ENCODE data around the gene CSPG4.
"Not testable (repeated sequence)": the region's sequence is repeated elsewhere in the genome, so short reads cannot be mapped to it uniquely, and the experiment has no call there.

The CSPG4 gene

GRCh38 chr15:75751116-75751875 lies 38.6 kb upstream of the CSPG4 start:
- H3K4me1 ChIP-seq (ENCODE audit: control insufficient read depth, insufficient read depth, low read length) = no peaks in the 10 kb centered on the region
- H3K4me3 ChIP-seq (ENCODE audit: low read depth, low read length) = no peak overlapping the region
- no peak overlapping the region for H3K9ac ChIP-seq (ENCODE audit: low read depth, low read length)
- no peaks in the 10 kb centered on the region for H3K9me3 ChIP-seq (ENCODE audit: control insufficient read depth, insufficient read depth, low read length)
- H3K27me3 ChIP-seq (ENCODE audit: control insufficient read depth, insufficient read depth, low read length) = no peaks in the 10 kb centered on the region
- no peaks in the 10 kb centered on the region for H3K36me3 ChIP-seq (ENCODE audit: control insufficient read depth, insufficient read depth, low read length)

GRCh38 chr15:75750261-75751050 lies 37.8 kb upstream of the CSPG4 start:
- Histone ChIP-seq H3K36me3 (ENCODE audit: control insufficient read depth, insufficient read depth, low read length) (no peaks in the 10 kb centered on the region), H3K4me1 (ENCODE audit: control insufficient read depth, insufficient read depth, low read length) (no peaks in the 10 kb centered on the region), H3K27me3 (ENCODE audit: control insufficient read depth, insufficient read depth, low read length) (no peaks in the 10 kb centered on the region), H3K9me3 (ENCODE audit: control insufficient read depth, insufficient read depth, low read length) (no peaks in the 10 kb centered on the region), H3K4me3 (ENCODE audit: low read depth, low read length) (no peak overlapping the region), H3K9ac (ENCODE audit: low read depth, low read length) (no peak overlapping the region)

GRCh38 chr15:75749820-75750219 lies 37.2 kb upstream of the CSPG4 start:
- H3K9me3 ChIP-seq (ENCODE audit: control insufficient read depth, insufficient read depth, low read length) = no peaks in the 10 kb centered on the region
- no peaks in the 10 kb centered on the region for H3K36me3 ChIP-seq (ENCODE audit: control insufficient read depth, insufficient read depth, low read length)
- H3K9ac ChIP-seq (ENCODE audit: low read depth, low read length) = no peak overlapping the region
- H3K27me3 ChIP-seq (ENCODE audit: control insufficient read depth, insufficient read depth, low read length) = no peaks in the 10 kb centered on the region
- H3K4me1 ChIP-seq (ENCODE audit: control insufficient read depth, insufficient read depth, low read length) = no peaks in the 10 kb centered on the region
- H3K4me3 ChIP-seq (ENCODE audit: low read depth, low read length) = no peak overlapping the region

GRCh38 chr15:75748882-75749281 lies 36.2 kb upstream of the CSPG4 start:
- not testable (repeated sequence) for H3K4me3 ChIP-seq (ENCODE audit: low read depth, low read length); H3K27me3 ChIP-seq (ENCODE audit: control insufficient read depth, insufficient read depth, low read length); H3K9ac ChIP-seq (ENCODE audit: low read depth, low read length); H3K4me1 ChIP-seq (ENCODE audit: control insufficient read depth, insufficient read depth, low read length); H3K9me3 ChIP-seq (ENCODE audit: control insufficient read depth, insufficient read depth, low read length); H3K36me3 ChIP-seq (ENCODE audit: control insufficient read depth, insufficient read depth, low read length)

GRCh38 chr15:75747121-75747520 lies 34.5 kb upstream of the CSPG4 start:
- H3K9me3 ChIP-seq (ENCODE audit: control insufficient read depth, insufficient read depth, low read length); H3K4me1 ChIP-seq (ENCODE audit: control insufficient read depth, insufficient read depth, low read length); H3K4me3 ChIP-seq (ENCODE audit: low read depth, low read length); H3K9ac ChIP-seq (ENCODE audit: low read depth, low read length); H3K27me3 ChIP-seq (ENCODE audit: control insufficient read depth, insufficient read depth, low read length); H3K36me3 ChIP-seq (ENCODE audit: control insufficient read depth, insufficient read depth, low read length): not testable (repeated sequence)

GRCh38 chr15:75745305-75745704 lies 32.7 kb upstream of the CSPG4 start:
- Histone ChIP-seq H3K9me3 (ENCODE audit: control insufficient read depth, insufficient read depth, low read length) (no peaks in the 10 kb centered on the region), H3K27me3 (ENCODE audit: control insufficient read depth, insufficient read depth, low read length) (peaks cover 3% of the 10 kb centered on the region), H3K4me3 (ENCODE audit: low read depth, low read length) (no peak overlapping the region), H3K4me1 (ENCODE audit: control insufficient read depth, insufficient read depth, low read length) (no peaks in the 10 kb centered on the region), H3K9ac (ENCODE audit: low read depth, low read length) (no peak overlapping the region), H3K36me3 (ENCODE audit: control insufficient read depth, insufficient read depth, low read length) (no peaks in the 10 kb centered on the region)

GRCh38 chr15:75742346-75742745 lies 29.7 kb upstream of the CSPG4 start:
- not testable (repeated sequence) for H3K4me1 ChIP-seq (ENCODE audit: control insufficient read depth, insufficient read depth, low read length); H3K9ac ChIP-seq (ENCODE audit: low read depth, low read length); H3K9me3 ChIP-seq (ENCODE audit: control insufficient read depth, insufficient read depth, low read length); H3K36me3 ChIP-seq (ENCODE audit: control insufficient read depth, insufficient read depth, low read length); H3K4me3 ChIP-seq (ENCODE audit: low read depth, low read length)
- peaks cover 18% of the 10 kb centered on the region for H3K27me3 ChIP-seq (ENCODE audit: control insufficient read depth, insufficient read depth, low read length)

GRCh38 chr15:75739791-75740190 lies 27.1 kb upstream of the CSPG4 start:
- H3K4me1 ChIP-seq (ENCODE audit: control insufficient read depth, insufficient read depth, low read length) = peaks cover 2% of the 10 kb centered on the region
- H3K9ac ChIP-seq (ENCODE audit: low read depth, low read length) = no peak overlapping the region
- no peaks in the 10 kb centered on the region for H3K36me3 ChIP-seq (ENCODE audit: control insufficient read depth, insufficient read depth, low read length)
- H3K27me3 ChIP-seq (ENCODE audit: control insufficient read depth, insufficient read depth, low read length) = peaks cover 18% of the 10 kb centered on the region
- H3K4me3 ChIP-seq (ENCODE audit: low read depth, low read length) = no peak overlapping the region
- H3K9me3 ChIP-seq (ENCODE audit: control insufficient read depth, insufficient read depth, low read length) = no peaks in the 10 kb centered on the region

GRCh38 chr15:75738647-75739325 lies 26.1 kb upstream of the CSPG4 start:
- Histone ChIP-seq H3K4me1 (ENCODE audit: control insufficient read depth, insufficient read depth, low read length) (peaks cover 2% of the 10 kb centered on the region), H3K36me3 (ENCODE audit: control insufficient read depth, insufficient read depth, low read length) (peaks cover 2% of the 10 kb centered on the region), H3K9ac (ENCODE audit: low read depth, low read length) (no peak overlapping the region)

GRCh38 chr15:75738014-75738646 lies 25.5 kb upstream of the CSPG4 start:
- Histone ChIP-seq H3K4me1 (ENCODE audit: control insufficient read depth, insufficient read depth, low read length) (peaks cover 2% of the 10 kb centered on the region), H3K27me3 (ENCODE audit: control insufficient read depth, insufficient read depth, low read length) (peaks cover 18% of the 10 kb centered on the region), H3K36me3 (ENCODE audit: control insufficient read depth, insufficient read depth, low read length) (peaks cover 3% of the 10 kb centered on the region), H3K4me3 (ENCODE audit: low read depth, low read length) (peak overlapping the region; percentile 72), H3K9me3 (ENCODE audit: control insufficient read depth, insufficient read depth, low read length) (no peaks in the 10 kb centered on the region), H3K9ac (ENCODE audit: low read depth, low read length) (no peak overlapping the region)

More at GRCh38 chr15:75738647-75739325, 26.1 kb upstream of the CSPG4 start:
- H3K9me3 ChIP-seq (ENCODE audit: control insufficient read depth, insufficient read depth, low read length) = no peaks in the 10 kb centered on the region
- H3K27me3 ChIP-seq (ENCODE audit: control insufficient read depth, insufficient read depth, low read length) = peaks cover 18% of the 10 kb centered on the region
- H3K4me3 ChIP-seq (ENCODE audit: low read depth, low read length) = peak overlapping the region; percentile 67

GRCh38 chr15:75737116-75738013 lies 24.7 kb upstream of the CSPG4 start:
- H3K36me3 ChIP-seq (ENCODE audit: control insufficient read depth, insufficient read depth, low read length); H3K9ac ChIP-seq (ENCODE audit: low read depth, low read length); H3K4me1 ChIP-seq (ENCODE audit: control insufficient read depth, insufficient read depth, low read length): not testable (repeated sequence)

More at GRCh38 chr15:75737116-75738013, 24.7 kb upstream of the CSPG4 start:
- H3K9me3 ChIP-seq (ENCODE audit: control insufficient read depth, insufficient read depth, low read length) = not testable (repeated sequence)
- Histone ChIP-seq H3K4me3 (ENCODE audit: low read depth, low read length) (peak overlapping the region; percentile 72), H3K27me3 (ENCODE audit: control insufficient read depth, insufficient read depth, low read length) (peaks cover 18% of the 10 kb centered on the region)

Data from iPS-15b (cell line).